ENCODE data around the gene THSD4. TPM values are rescaled to one million over a fixed set of nuclear protein-coding genes. Genes with fewer than 3 reads are reported as not detected.
A peak's percentile ranks its signal among the peaks of the same experiment; 100 is the strongest.

Gene THSD4
- total and polyA plus RNA-seq, 2 donors (not counting 1 experiment from before 2014, with no cell fraction given): 43.1 to 95.5 TPM

- Histone ChIP-seq H3K79me2 (ENCODE audit: control insufficient read depth, insufficient read depth, low read length) (no peaks in the 10 kb centered on the region), H3K27ac (ENCODE audit: insufficient read depth, low read length) (no peak overlapping the region), H2AFZ (ENCODE audit: low read length) (no peak overlapping the region), H3K4me2 (ENCODE audit: extremely low read depth, insufficient read depth, low read length) (no peak overlapping the region), H4K20me1 (ENCODE audit: control insufficient read depth, extremely low read depth, insufficient read depth, low read length) (peaks cover 2% of the 10 kb centered on the region), H3K9ac (ENCODE audit: insufficient read depth, low read length) (no peak overlapping the region), H3K27me3 (ENCODE audit: control insufficient read depth, insufficient read depth, low read length) (no peaks in the 10 kb centered on the region), H3K36me3 (ENCODE audit: control insufficient read depth, insufficient read depth, low read length) (no peaks in the 10 kb centered on the region), H3K4me3 (replicated peaks in 1 of 4; ENCODE audit: control extremely low read depth in 1 of 4, insufficient read depth in 1 of 4, low read depth in 3 of 4, low read length in 4 of 4) (no peak overlapping the region), H3K4me1 (ENCODE audit: control insufficient read depth, extremely low read depth, insufficient read depth, low read length) (no peaks in the 10 kb centered on the region), H3K9me3 (ENCODE audit: control insufficient read depth, insufficient read depth, low read depth, low read length) (no peaks in the 10 kb centered on the region)
- no peak for DNase-seq (ENCODE audit: low read depth in 2 of 2)
- TF ChIP-seq CTCF (conservative IDR thresholded peaks at IDR 0.05 in 1 of 2, IDR thresholded peaks at IDR 0.05 in 1 of 2; ENCODE audit: low read depth in 1 of 2, low read length in 2 of 2) (no peak), EZH2 (IDR thresholded peaks at IDR 0.05; ENCODE audit: low read length, missing control alignments) (no peak)
Observed at GRCh38 chr15:71202712-71203111, 87.4 kb downstream of the THSD4 start.

GRCh38 chr15:71203586-71204474 is 88.6 kb downstream of the THSD4 start:
- no peaks in the 10 kb centered on the region for H3K79me2 ChIP-seq (ENCODE audit: control insufficient read depth, insufficient read depth, low read length)
- no peak for DNase-seq (ENCODE audit: low read depth in 2 of 2)
- no peaks in the 10 kb centered on the region for H3K27me3 ChIP-seq (ENCODE audit: control insufficient read depth, insufficient read depth, low read length)
- no peak overlapping the region for H3K4me2 ChIP-seq (ENCODE audit: extremely low read depth, insufficient read depth, low read length)
- H3K9ac ChIP-seq (ENCODE audit: insufficient read depth, low read length): no peak overlapping the region
- H3K9me3 ChIP-seq (ENCODE audit: control insufficient read depth, insufficient read depth, low read depth, low read length): no peaks in the 10 kb centered on the region
- TF ChIP-seq EZH2 (IDR thresholded peaks at IDR 0.05; ENCODE audit: low read length, missing control alignments) (no peak), CTCF (conservative IDR thresholded peaks at IDR 0.05 in 1 of 2, IDR thresholded peaks at IDR 0.05 in 1 of 2; ENCODE audit: low read depth in 1 of 2, low read length in 2 of 2) (no peak)
- no peak overlapping the region for H3K27ac ChIP-seq (ENCODE audit: insufficient read depth, low read length)
- no peaks in the 10 kb centered on the region for H3K4me1 ChIP-seq (ENCODE audit: control insufficient read depth, extremely low read depth, insufficient read depth, low read length)
- H4K20me1 ChIP-seq (ENCODE audit: control insufficient read depth, extremely low read depth, insufficient read depth, low read length): peaks cover 2% of the 10 kb centered on the region
- H3K36me3 ChIP-seq (ENCODE audit: control insufficient read depth, insufficient read depth, low read length): no peaks in the 10 kb centered on the region
- H3K4me3 ChIP-seq (replicated peaks in 1 of 4; ENCODE audit: control extremely low read depth in 1 of 4, insufficient read depth in 1 of 4, low read depth in 3 of 4, low read length in 4 of 4): no peak overlapping the region
- no peak overlapping the region for H2AFZ ChIP-seq (ENCODE audit: low read length)

GRCh38 chr15:71207141-71207540 is 91.9 kb downstream of the THSD4 start:
- Histone ChIP-seq H4K20me1 (ENCODE audit: control insufficient read depth, extremely low read depth, insufficient read depth, low read length) (peaks cover 2% of the 10 kb centered on the region), H3K4me1 (ENCODE audit: control insufficient read depth, extremely low read depth, insufficient read depth, low read length) (peaks cover 4% of the 10 kb centered on the region), H3K36me3 (ENCODE audit: control insufficient read depth, insufficient read depth, low read length) (no peaks in the 10 kb centered on the region), H3K4me3 (replicated peaks in 1 of 4; ENCODE audit: control extremely low read depth in 1 of 4, insufficient read depth in 1 of 4, low read depth in 3 of 4, low read length in 4 of 4) (no peak overlapping the region), H3K4me2 (ENCODE audit: extremely low read depth, insufficient read depth, low read length) (no peak overlapping the region), H3K27ac (ENCODE audit: insufficient read depth, low read length) (no peak overlapping the region), H3K79me2 (ENCODE audit: control insufficient read depth, insufficient read depth, low read length) (no peaks in the 10 kb centered on the region), H3K9ac (ENCODE audit: insufficient read depth, low read length) (no peak overlapping the region), H2AFZ (ENCODE audit: low read length) (no peak overlapping the region), H3K9me3 (ENCODE audit: control insufficient read depth, insufficient read depth, low read depth, low read length) (no peaks in the 10 kb centered on the region), H3K27me3 (ENCODE audit: control insufficient read depth, insufficient read depth, low read length) (no peaks in the 10 kb centered on the region)
- peak in 1 of 2 donors; percentile 40 for DNase-seq (ENCODE audit: low read depth in 2 of 2)
- no peak for TF ChIP-seq CTCF (conservative IDR thresholded peaks at IDR 0.05 in 1 of 2, IDR thresholded peaks at IDR 0.05 in 1 of 2; ENCODE audit: low read depth in 1 of 2, low read length in 2 of 2)
- no peak for TF ChIP-seq EZH2 (IDR thresholded peaks at IDR 0.05; ENCODE audit: low read length, missing control alignments)

Data from fibroblast of lung (primary cell).